ENCODE data around the gene TMEM270. TPM values are rescaled to one million over a fixed set of nuclear protein-coding genes. Genes with fewer than 3 reads are reported as not detected.
"Not testable (repeated sequence)": the region's sequence is repeated elsewhere in the genome, so short reads cannot be mapped to it uniquely, and the experiment has no call there.

TMEM270 gene
- total RNA-seq, 1 donor from 2014 or later: not detected

DNA sequence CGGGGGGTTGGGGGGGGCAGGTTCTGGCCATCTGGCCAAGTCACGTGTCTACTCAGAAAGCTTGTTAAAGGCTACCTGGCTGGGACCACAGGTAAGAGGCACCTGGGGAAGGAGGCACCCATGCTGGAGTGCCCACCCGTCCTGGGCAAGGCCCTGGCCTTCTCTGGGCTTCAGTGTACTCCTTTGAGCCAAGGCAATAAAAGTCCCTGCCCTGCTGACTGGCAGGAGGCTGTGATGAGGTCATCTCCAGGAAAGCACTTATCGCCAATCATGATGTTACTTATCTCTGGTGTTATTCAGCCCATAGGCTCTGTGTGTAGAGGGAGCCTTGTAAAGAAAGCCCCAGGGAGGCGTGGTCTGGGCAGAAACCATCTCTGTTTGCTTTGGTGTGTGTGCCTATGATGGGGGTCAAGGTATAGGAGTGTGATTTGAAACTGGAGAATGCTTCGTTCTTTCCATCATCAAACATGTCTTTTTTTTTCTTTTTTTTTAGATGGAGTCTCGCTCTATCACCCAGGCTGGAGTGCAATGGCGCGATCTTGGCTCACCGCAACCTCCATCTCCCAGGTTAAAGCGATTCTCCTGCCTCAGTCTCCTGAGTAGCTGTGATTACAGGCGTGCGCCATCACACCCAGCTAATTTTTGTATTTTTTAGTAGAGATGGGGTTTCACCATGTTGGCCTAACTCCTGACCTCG lies 32.7 kb upstream of the TMEM270 start:
- no peaks in the 10 kb centered on the region for H3K9me3 Mint-ChIP-seq
- H3K27ac Mint-ChIP-seq: no peak overlapping the region
- no peaks in the 10 kb centered on the region for H3K36me3 Mint-ChIP-seq (ENCODE audit: low read depth)
- no peak overlapping the region for H3K4me3 Mint-ChIP-seq
- no peak for DNase-seq (ENCODE audit: low spot score)
- H3K27me3 Mint-ChIP-seq (ENCODE audit: insufficient read depth): peaks cover 17% of the 10 kb centered on the region
- peaks cover 5% of the 10 kb centered on the region for H3K4me1 Mint-ChIP-seq (ENCODE audit: low read depth)
- intact Hi-C loops (cut with micrococcal nuclease): no loop called here

DNA sequence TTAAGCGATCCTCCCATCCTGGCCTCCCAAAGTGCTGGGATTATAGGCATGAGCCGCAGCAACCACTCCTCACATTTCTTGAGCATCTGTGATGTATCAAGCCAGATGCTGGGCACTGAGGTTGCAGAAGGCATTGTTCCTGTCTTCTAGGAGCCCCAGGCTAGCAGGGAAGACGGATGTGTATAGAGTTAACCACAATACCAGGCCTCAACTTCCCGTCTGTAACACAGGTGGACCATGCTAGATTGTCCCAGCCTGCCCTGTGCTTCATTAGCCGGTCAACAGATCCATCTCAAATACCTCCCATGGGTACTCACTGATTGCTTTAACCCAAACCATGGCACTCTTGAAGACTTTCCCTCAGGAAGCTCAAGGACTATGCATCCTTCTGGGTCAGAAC lies 32.0 kb upstream of the TMEM270 start:
- no peak for DNase-seq (ENCODE audit: low spot score)
- intact Hi-C loops (cut with micrococcal nuclease): no loop called here
- Mint-ChIP-seq H3K36me3 (ENCODE audit: low read depth) (no peaks in the 10 kb centered on the region), H3K27me3 (ENCODE audit: insufficient read depth) (peaks cover 14% of the 10 kb centered on the region), H3K4me3 (no peak overlapping the region), H3K9me3 (no peaks in the 10 kb centered on the region), H3K4me1 (ENCODE audit: low read depth) (peaks cover 5% of the 10 kb centered on the region), H3K27ac (no peak overlapping the region)

DNA sequence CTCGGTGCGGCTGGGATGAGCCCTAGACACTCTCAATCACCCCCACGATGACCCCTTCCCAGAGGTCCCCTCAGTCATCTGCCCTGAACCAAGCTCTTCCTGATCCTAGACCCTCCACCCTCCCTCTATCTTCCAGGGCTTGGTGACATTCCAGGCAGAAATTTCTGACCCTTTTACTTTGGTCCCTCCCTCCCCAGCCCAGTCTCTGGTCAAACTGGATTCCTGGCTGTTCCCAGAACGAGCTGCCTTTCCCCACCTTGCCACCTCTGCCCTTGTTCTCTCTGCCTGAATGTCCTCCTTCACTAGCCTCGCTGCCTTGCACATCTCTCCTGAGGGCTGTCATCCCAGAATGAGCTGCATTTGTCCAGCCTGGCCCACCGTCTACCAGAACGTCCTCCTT lies 31.5 kb upstream of the TMEM270 start:
- H3K4me1 Mint-ChIP-seq (ENCODE audit: low read depth): peaks cover 5% of the 10 kb centered on the region
- H3K27me3 Mint-ChIP-seq (ENCODE audit: insufficient read depth): peaks cover 14% of the 10 kb centered on the region
- DNase-seq (ENCODE audit: low spot score): no peak
- intact Hi-C loops (cut with micrococcal nuclease): no loop called here
- H3K36me3 Mint-ChIP-seq (ENCODE audit: low read depth): no peaks in the 10 kb centered on the region
- H3K9me3 Mint-ChIP-seq: no peaks in the 10 kb centered on the region
- no peak overlapping the region for H3K4me3 Mint-ChIP-seq
- no peak overlapping the region for H3K27ac Mint-ChIP-seq

DNA sequence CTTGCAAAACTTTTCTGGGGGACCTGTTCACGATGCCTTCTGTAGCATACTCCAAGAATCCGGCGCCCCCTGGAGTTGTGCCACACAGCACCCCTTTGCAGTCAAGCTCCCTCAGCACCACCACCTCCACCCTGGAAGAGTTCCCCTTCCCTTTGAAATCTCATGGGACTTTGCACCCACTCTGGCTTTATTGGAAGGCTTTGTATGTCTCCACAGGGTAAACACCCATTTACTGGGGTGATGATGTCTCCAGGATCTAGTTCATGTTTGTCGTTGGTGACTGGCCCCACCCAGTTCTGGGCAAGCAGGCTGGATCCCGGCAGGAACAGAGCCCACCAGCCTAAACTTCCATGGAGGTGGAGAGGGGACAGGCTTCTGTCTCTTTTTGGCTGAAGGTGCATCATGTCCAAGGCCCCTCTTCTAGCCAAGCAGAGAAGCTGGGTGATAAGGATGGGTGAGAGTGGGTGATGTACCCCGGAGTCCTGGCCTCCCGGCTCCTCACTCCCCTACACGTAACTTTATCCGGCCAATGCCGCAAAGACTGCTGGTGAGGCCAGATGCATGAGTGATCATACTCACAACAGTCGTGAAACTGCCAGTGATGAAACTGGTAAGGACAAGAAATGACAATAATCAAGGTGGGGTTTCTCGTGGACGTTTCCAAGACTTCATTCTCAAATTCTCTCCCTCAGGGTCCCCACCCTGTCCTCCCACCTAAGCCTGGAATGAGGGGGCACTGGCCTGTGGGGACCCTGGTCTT lies 30.9 kb upstream of the TMEM270 start:
- Mint-ChIP-seq H3K27ac (no peak overlapping the region), H3K27me3 (ENCODE audit: insufficient read depth) (peaks cover 14% of the 10 kb centered on the region), H3K4me1 (ENCODE audit: low read depth) (peaks cover 5% of the 10 kb centered on the region), H3K4me3 (no peak overlapping the region), H3K9me3 (no peaks in the 10 kb centered on the region), H3K36me3 (ENCODE audit: low read depth) (no peaks in the 10 kb centered on the region)
- intact Hi-C loops (cut with micrococcal nuclease): no loop called here
- no peak for DNase-seq (ENCODE audit: low spot score)

DNA sequence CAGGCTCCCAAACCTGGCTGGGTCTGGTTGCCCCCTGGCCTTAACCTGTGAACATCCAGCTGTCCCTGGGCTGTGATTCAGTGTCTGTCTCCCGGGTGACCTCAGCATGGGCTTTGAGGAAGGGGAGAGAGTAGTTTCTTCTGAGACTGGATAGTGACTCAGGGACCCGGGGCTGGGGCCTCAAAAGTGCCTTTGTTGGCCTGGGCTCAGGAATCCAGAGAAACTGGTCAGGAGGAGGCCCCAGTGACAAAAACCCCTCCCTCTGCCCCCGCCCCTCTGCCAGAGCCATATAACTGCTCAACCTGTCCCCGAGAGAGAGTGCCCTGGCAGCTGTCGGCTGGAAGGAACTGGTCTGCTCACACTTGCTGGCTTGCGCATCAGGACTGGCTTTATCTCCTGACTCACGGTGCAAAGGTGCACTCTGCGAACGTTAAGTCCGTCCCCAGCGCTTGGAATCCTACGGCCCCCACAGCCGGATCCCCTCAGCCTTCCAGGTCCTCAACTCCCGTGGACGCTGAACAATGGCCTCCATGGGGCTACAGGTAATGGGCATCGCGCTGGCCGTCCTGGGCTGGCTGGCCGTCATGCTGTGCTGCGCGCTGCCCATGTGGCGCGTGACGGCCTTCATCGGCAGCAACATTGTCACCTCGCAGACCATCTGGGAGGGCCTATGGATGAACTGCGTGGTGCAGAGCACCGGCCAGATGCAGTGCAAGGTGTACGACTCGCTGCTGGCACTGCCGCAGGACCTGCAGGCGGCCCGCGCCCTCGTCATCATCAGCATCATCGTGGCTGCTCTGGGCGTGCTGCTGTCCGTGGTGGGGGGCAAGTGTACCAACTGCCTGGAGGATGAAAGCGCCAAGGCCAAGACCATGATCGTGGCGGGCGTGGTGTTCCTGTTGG lies 30.0 kb upstream of the TMEM270 start, which contains the start of gene CLDN4:
TSS of gene CLDN4 (plus strand) at position 316 of the 903 bp plus-strand sequence. CDS start at position 522, 206 bp downstream.
- H3K4me1 Mint-ChIP-seq (ENCODE audit: low read depth): peaks cover 5% of the 10 kb centered on the region
- DNase-seq (ENCODE audit: low spot score): no peak
- peaks cover 12% of the 10 kb centered on the region for H3K27me3 Mint-ChIP-seq (ENCODE audit: insufficient read depth)
- no peaks in the 10 kb centered on the region for H3K36me3 Mint-ChIP-seq (ENCODE audit: low read depth)
- no peak within 1 kb of the TSS for H3K27ac Mint-ChIP-seq
- no peak within 1 kb of the TSS for H3K4me3 Mint-ChIP-seq
- intact Hi-C loops (cut with micrococcal nuclease): no loop called here
- H3K9me3 Mint-ChIP-seq: no peaks in the 10 kb centered on the region

DNA sequence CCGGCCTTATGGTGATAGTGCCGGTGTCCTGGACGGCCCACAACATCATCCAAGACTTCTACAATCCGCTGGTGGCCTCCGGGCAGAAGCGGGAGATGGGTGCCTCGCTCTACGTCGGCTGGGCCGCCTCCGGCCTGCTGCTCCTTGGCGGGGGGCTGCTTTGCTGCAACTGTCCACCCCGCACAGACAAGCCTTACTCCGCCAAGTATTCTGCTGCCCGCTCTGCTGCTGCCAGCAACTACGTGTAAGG lies 29.4 kb upstream of the TMEM270 start:
- intact Hi-C loops (cut with micrococcal nuclease): no loop called here
- H3K4me1 Mint-ChIP-seq (ENCODE audit: low read depth): peaks cover 3% of the 10 kb centered on the region
- DNase-seq (ENCODE audit: low spot score): no peak
- no peaks in the 10 kb centered on the region for H3K36me3 Mint-ChIP-seq (ENCODE audit: low read depth)
- H3K27me3 Mint-ChIP-seq (ENCODE audit: insufficient read depth): peaks cover 12% of the 10 kb centered on the region
- no peaks in the 10 kb centered on the region for H3K9me3 Mint-ChIP-seq
- H3K4me3 Mint-ChIP-seq: no peak overlapping the region
- no peak overlapping the region for H3K27ac Mint-ChIP-seq

- Mint-ChIP-seq H3K36me3 (ENCODE audit: low read depth) (no peaks in the 10 kb centered on the region), H3K9me3 (no peaks in the 10 kb centered on the region), H3K27ac (no peak overlapping the region), H3K27me3 (ENCODE audit: insufficient read depth) (peaks cover 7% of the 10 kb centered on the region), H3K4me1 (ENCODE audit: low read depth) (no peaks in the 10 kb centered on the region), H3K4me3 (no peak overlapping the region)
- intact Hi-C loops (cut with micrococcal nuclease): no loop called here
- DNase-seq (ENCODE audit: low spot score): no peak
Measured at GRCh38 chr7:73831834-73832651, 28.9 kb upstream of the TMEM270 start.

DNA sequence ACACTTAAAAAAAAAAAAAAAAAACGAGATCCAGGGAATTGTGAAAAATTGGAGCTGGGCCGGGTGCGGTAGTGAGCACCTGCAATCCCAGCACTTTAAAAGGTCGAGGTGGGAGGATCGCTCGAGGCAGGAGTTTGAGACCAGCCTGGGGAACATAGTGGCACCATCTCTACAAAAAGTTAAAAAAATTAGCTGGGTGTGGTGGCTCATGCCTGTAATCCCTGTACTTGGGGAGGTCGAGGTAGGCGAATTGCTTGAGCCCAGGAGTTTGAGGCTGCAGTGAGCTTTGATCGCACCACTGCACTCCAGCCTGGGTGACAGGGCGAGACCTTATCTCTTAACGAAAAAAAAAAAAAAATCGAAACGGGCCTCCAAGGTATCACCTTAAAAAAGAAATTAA lies 28.2 kb upstream of the TMEM270 start:
- Mint-ChIP-seq H3K4me3 (no peak overlapping the region), H3K27ac (no peak overlapping the region), H3K9me3 (no peaks in the 10 kb centered on the region), H3K27me3 (ENCODE audit: insufficient read depth) (peaks cover 5% of the 10 kb centered on the region), H3K4me1 (ENCODE audit: low read depth) (no peaks in the 10 kb centered on the region), H3K36me3 (ENCODE audit: low read depth) (no peaks in the 10 kb centered on the region)
- no peak for DNase-seq (ENCODE audit: low spot score)
- intact Hi-C loops (cut with micrococcal nuclease): no loop called here

DNA sequence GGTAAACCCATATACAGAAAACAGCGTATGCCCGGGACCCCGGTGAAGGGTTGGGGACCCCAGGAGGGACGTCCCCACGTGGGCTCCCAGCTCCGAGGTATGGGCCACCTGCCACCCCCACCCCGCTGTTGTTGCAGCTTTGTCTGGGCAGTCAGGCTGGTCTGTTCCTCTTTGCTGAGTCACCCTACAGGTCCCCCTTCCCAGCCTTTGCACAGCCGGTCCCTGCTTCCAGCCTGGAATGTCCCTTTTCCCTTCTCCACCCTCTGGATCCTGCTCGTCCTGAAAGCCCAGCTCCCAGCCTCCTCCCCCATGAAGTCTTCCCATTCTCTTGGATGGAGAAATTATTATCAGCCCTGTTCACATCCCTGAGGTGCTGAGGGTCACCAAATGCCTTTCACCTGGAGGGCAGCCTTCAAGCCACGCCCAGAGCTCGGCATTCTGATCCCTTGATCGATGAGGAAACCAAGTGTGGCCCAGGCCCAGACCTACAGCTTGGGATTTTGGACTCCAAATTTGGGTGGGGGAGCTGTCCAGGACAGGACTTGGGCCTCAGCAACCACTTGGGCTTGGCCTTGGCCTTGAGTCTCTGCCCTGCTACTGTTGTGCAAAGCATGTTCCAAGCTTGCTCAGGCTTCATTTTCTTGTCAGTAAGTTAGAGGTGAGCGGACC lies 27.6 kb upstream of the TMEM270 start:
- no peak overlapping the region for H3K27ac Mint-ChIP-seq
- peaks cover 3% of the 10 kb centered on the region for H3K27me3 Mint-ChIP-seq (ENCODE audit: insufficient read depth)
- no peak for DNase-seq (ENCODE audit: low spot score)
- intact Hi-C loops (cut with micrococcal nuclease): no loop called here
- H3K4me3 Mint-ChIP-seq: no peak overlapping the region
- no peaks in the 10 kb centered on the region for H3K36me3 Mint-ChIP-seq (ENCODE audit: low read depth)
- no peaks in the 10 kb centered on the region for H3K4me1 Mint-ChIP-seq (ENCODE audit: low read depth)
- H3K9me3 Mint-ChIP-seq: no peaks in the 10 kb centered on the region

DNA sequence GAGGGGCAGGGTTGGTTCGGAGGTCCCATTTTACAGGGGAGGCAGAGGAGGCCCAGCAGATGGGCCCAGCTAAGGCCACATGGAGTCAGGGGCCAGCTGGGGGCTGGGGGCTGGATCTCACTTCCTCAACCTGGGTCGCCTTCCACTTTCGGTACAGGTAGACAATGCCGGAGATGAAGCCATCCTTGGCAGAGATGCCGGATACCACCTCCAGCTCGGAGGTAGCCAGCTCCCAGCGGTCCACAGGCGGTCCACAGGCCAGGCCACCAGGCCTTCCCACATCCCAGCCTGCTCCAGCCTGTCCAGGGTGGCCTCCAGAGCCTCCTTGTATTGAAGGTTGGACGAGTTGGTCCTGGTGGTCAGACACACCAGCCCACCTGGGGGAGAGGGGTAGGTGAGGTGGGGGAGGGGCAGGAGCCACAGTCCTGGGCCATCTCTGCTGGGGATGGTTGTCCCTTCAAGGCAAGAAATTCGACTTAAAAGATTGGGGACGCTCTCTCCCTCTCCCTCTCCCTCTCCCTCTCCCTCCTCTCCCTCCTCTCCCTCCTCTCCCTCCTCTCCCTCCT lies 26.2 kb upstream of the TMEM270 start:
- Mint-ChIP-seq H3K27ac (no peak overlapping the region), H3K4me1 (ENCODE audit: low read depth) (no peaks in the 10 kb centered on the region), H3K27me3 (ENCODE audit: insufficient read depth) (peaks cover 1% of the 10 kb centered on the region), H3K9me3 (no peaks in the 10 kb centered on the region), H3K36me3 (ENCODE audit: low read depth) (no peaks in the 10 kb centered on the region), H3K4me3 (no peak overlapping the region)
- DNase-seq (ENCODE audit: low spot score): no peak
- intact Hi-C loops (cut with micrococcal nuclease): no loop called here

DNA sequence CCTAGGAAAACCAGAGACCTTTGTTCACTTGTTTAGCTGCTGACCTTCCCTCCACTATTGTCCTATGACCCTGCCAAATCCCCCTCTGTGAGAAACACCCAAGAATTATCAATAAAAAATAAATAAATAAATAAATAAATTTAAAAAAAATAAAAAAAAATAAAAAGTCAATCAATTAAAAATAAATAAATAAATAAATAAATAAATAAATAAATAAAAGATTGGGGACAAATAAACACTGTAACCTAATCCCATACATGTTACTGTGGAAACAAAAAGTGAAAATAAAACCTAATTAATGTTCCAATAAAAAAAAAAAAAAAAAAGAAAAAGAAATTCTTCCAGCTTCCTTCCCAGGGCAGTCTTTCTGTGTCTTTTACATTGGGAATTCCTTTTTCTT lies 23.8 kb upstream of the TMEM270 start:
- H3K4me1 Mint-ChIP-seq (ENCODE audit: low read depth); H3K36me3 Mint-ChIP-seq (ENCODE audit: low read depth); H3K27me3 Mint-ChIP-seq (ENCODE audit: insufficient read depth); H3K27ac Mint-ChIP-seq; H3K9me3 Mint-ChIP-seq; DNase-seq (ENCODE audit: low spot score); H3K4me3 Mint-ChIP-seq; intact Hi-C loops (cut with micrococcal nuclease): not testable (repeated sequence)

DNA sequence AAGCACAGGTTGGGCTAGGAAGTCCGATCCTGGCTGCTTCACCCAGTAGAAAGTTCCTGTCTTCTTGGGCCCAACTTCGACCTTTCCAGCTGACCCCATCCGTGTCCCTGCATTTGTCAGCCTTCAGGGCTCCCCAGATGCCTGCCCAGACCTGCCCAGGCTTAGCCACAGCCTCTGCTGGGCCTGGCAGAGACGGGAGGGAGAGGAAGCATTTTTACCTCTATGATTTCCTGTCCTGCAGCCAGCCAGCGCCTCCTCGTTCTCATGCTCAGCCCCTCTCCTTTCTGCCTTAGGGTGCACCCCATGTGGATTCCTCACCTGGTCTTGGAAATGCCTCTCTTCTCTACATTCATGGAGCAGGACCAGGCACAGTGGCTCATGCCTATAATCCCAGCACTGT lies 22.3 kb upstream of the TMEM270 start:
- no peak overlapping the region for H3K27ac Mint-ChIP-seq
- no peak overlapping the region for H3K4me3 Mint-ChIP-seq
- DNase-seq (ENCODE audit: low spot score): no peak
- intact Hi-C loops (cut with micrococcal nuclease): no loop called here
- H3K27me3 Mint-ChIP-seq (ENCODE audit: insufficient read depth): peaks cover under 1% of the 10 kb centered on the region
- H3K9me3 Mint-ChIP-seq: no peaks in the 10 kb centered on the region
- peaks cover 1% of the 10 kb centered on the region for H3K4me1 Mint-ChIP-seq (ENCODE audit: low read depth)
- H3K36me3 Mint-ChIP-seq (ENCODE audit: low read depth): no peaks in the 10 kb centered on the region

All from activated T-helper 1 cell treated with anti-CD3 and anti-CD28 coated beads, Interleukin-12 subunit alpha, Interleukin-12 subunit beta, Interleukin-2, Interleukin-4 antibody, amounts not matched to agents 30 ng/mL and 10 ng/mL and 1 ng/mL, durations not matched to agents 14 hours and 24 hours and 36 hours (primary cell).